ENCODE data around the gene YIPF5. TPM values are rescaled to one million over a fixed set of nuclear protein-coding genes. Genes with fewer than 3 reads are reported as not detected.

YIPF5 gene
- total RNA-seq, 3 donors from 2014 or later (not counting 1 experiment from before 2014, with no cell fraction given) = 19.8 to 26.0 (median 24.6) TPM

GRCh38 chr5:144194144-144194543 lies 23.7 kb upstream of the YIPF5 start:
- H3K36me3 Mint-ChIP-seq = no peaks in the 10 kb centered on the region
- Histone ChIP-seq H3K9me3 (ENCODE audit: control insufficient read depth, insufficient read depth, low read length) (no peaks in the 10 kb centered on the region), H3K27me3 (ENCODE audit: control insufficient read depth, insufficient read depth, low read length) (no peaks in the 10 kb centered on the region), H3K27ac (ENCODE audit: low read length) (no peak overlapping the region), H3K36me3 (ENCODE audit: control insufficient read depth, insufficient read depth, low read length) (no peaks in the 10 kb centered on the region), H3K4me3 (ENCODE audit: low read length) (no peak overlapping the region), H3K4me1 (ENCODE audit: control insufficient read depth, insufficient read depth, low read length) (peaks cover 14% of the 10 kb centered on the region)
- no peak for TF ChIP-seq CTCF (IDR thresholded peaks at IDR 0.05)
- WGBS (ENCODE audit: insufficient coverage) = 71% methylated on average over 2 of the region's 2 CpGs
- H3K27me3 Mint-ChIP-seq (ENCODE audit: low read depth in 2 of 2) = peaks cover 18 to 29% of the 10 kb centered on the region in 2 donors
- H3K4me1 Mint-ChIP-seq = peaks cover 11 to 16% of the 10 kb centered on the region in 2 donors
- no peak overlapping the region for H3K27ac Mint-ChIP-seq
- intact Hi-C loops (cut with micrococcal nuclease) = loop anchor here (10.0 kb wide), 1 partner anchor 369 kb away; no protein-coding TSS in a partner anchor
- DNase-seq (no peak), ATAC-seq (no peak)
- H3K9me3 Mint-ChIP-seq = no peaks in the 10 kb centered on the region
- H3K4me3 Mint-ChIP-seq = no peak overlapping the region

GRCh38 chr5:144192661-144193060 lies 22.2 kb upstream of the YIPF5 start:
- DNase-seq = no peak
- Histone ChIP-seq H3K4me1 (ENCODE audit: control insufficient read depth, insufficient read depth, low read length) (peaks cover 17% of the 10 kb centered on the region), H3K9me3 (ENCODE audit: control insufficient read depth, insufficient read depth, low read length) (no peaks in the 10 kb centered on the region), H3K4me3 (ENCODE audit: low read length) (no peak overlapping the region), H3K27ac (ENCODE audit: low read length) (no peak overlapping the region), H3K27me3 (ENCODE audit: control insufficient read depth, insufficient read depth, low read length) (no peaks in the 10 kb centered on the region), H3K36me3 (ENCODE audit: control insufficient read depth, insufficient read depth, low read length) (no peaks in the 10 kb centered on the region)
- ATAC-seq = no peak
- Mint-ChIP-seq H3K27ac (no peak overlapping the region), H3K36me3 (no peaks in the 10 kb centered on the region), H3K27me3 (ENCODE audit: low read depth in 2 of 2) (peaks cover 13 to 19% of the 10 kb centered on the region in 2 donors), H3K4me1 (peaks cover 23 to 30% of the 10 kb centered on the region in 2 donors), H3K9me3 (no peaks in the 10 kb centered on the region), H3K4me3 (no peak overlapping the region)
- TF ChIP-seq CTCF (IDR thresholded peaks at IDR 0.05) = no peak
- intact Hi-C loops (cut with micrococcal nuclease) = loop anchor here (1.0 to 10.0 kb wide), 2 partner anchors 22 to 368 kb away; partner anchors contain the start of genes KCTD16 and YIPF5

- H3K4me3 Mint-ChIP-seq = no peak overlapping the region
- DNase-seq = peak in 1 of 2 donors; percentile 92
- no peak overlapping the region for H3K4me3 ChIP-seq (ENCODE audit: low read length)
These were observed 21.5 kb upstream of the YIPF5 start for GRCh38 chr5:144191998-144192397.

More at GRCh38 chr5:144191998-144192397, 21.5 kb upstream of the YIPF5 start:
- Histone ChIP-seq H3K9me3 (ENCODE audit: control insufficient read depth, insufficient read depth, low read length) (no peaks in the 10 kb centered on the region), H3K4me1 (ENCODE audit: control insufficient read depth, insufficient read depth, low read length) (peaks cover 17% of the 10 kb centered on the region), H3K27me3 (ENCODE audit: control insufficient read depth, insufficient read depth, low read length) (no peaks in the 10 kb centered on the region), H3K27ac (ENCODE audit: low read length) (peak overlapping the region; percentile 76), H3K36me3 (ENCODE audit: control insufficient read depth, insufficient read depth, low read length) (no peaks in the 10 kb centered on the region)
- ATAC-seq = peak; percentile 72 to 89 (median 75)
- H3K27ac Mint-ChIP-seq = no peak overlapping the region
- peaks cover 30 to 37% of the 10 kb centered on the region in 2 donors for H3K4me1 Mint-ChIP-seq
- peak; percentile 59 for TF ChIP-seq CTCF (IDR thresholded peaks at IDR 0.05)
- no peaks in the 10 kb centered on the region for H3K36me3 Mint-ChIP-seq
- H3K27me3 Mint-ChIP-seq (ENCODE audit: low read depth in 2 of 2) = peaks cover 13 to 14% of the 10 kb centered on the region in 2 donors
- no peaks in the 10 kb centered on the region for H3K9me3 Mint-ChIP-seq
- no CpG with 5 or more reads among the region's 3 CpGs for WGBS (ENCODE audit: insufficient coverage)
- intact Hi-C loops (cut with micrococcal nuclease) = loop anchor here (1.0 to 10.0 kb wide), 2 partner anchors 22 to 367 kb away; partner anchors contain the start of genes KCTD16 and YIPF5
